ENCODE data around the gene IQCF2. TPM values are rescaled to one million over a fixed set of nuclear protein-coding genes. Genes with fewer than 3 reads are reported as not detected.
"Not testable (repeated sequence)": the region's sequence is repeated elsewhere in the genome, so short reads cannot be mapped to it uniquely, and the experiment has no call there.

IQCF2 gene
- total RNA-seq, 1 donor = not detected

GRCh38 chr3:51819151-51819550 is 42.3 kb upstream of the IQCF2 start:
- TF ChIP-seq CTCF (IDR thresholded peaks at IDR 0.05; ENCODE audit: insufficient read depth, low read depth, low read length) = no peak
- H3K4me3 ChIP-seq (ENCODE audit: low read depth, low read length) = no peak overlapping the region
- DNase-seq (ENCODE audit: low read depth) = no peak

GRCh38 chr3:51819709-51820406 is 41.6 kb upstream of the IQCF2 start:
- TF ChIP-seq CTCF (IDR thresholded peaks at IDR 0.05; ENCODE audit: insufficient read depth, low read depth, low read length) = peak; percentile 19
- no peak overlapping the region for H3K4me3 ChIP-seq (ENCODE audit: low read depth, low read length)
- DNase-seq (ENCODE audit: low read depth) = no peak

GRCh38 chr3:51828297-51828696 is 33.1 kb upstream of the IQCF2 start:
- H3K4me3 ChIP-seq (ENCODE audit: low read depth, low read length) = no peak overlapping the region
- TF ChIP-seq CTCF (IDR thresholded peaks at IDR 0.05; ENCODE audit: insufficient read depth, low read depth, low read length) = no peak
- DNase-seq (ENCODE audit: low read depth) = no peak

- TF ChIP-seq CTCF (IDR thresholded peaks at IDR 0.05; ENCODE audit: insufficient read depth, low read depth, low read length) = no peak
- no peak overlapping the region for H3K4me3 ChIP-seq (ENCODE audit: low read depth, low read length)
- DNase-seq (ENCODE audit: low read depth) = no peak
Observed at GRCh38 chr3:51830345-51830744, 31.1 kb upstream of the IQCF2 start.

- no peak overlapping the region for H3K4me3 ChIP-seq (ENCODE audit: low read depth, low read length)
- TF ChIP-seq CTCF (IDR thresholded peaks at IDR 0.05; ENCODE audit: insufficient read depth, low read depth, low read length) = no peak
- DNase-seq (ENCODE audit: low read depth) = no peak
Observed at GRCh38 chr3:51830836-51831385, 30.5 kb upstream of the IQCF2 start.

- no peak overlapping the region for H3K4me3 ChIP-seq (ENCODE audit: low read depth, low read length)
- DNase-seq (ENCODE audit: low read depth) = no peak
- no peak for TF ChIP-seq CTCF (IDR thresholded peaks at IDR 0.05; ENCODE audit: insufficient read depth, low read depth, low read length)
Observed at GRCh38 chr3:51836606-51837005, 24.8 kb upstream of the IQCF2 start.

GRCh38 chr3:51845129-51845528 is 16.3 kb upstream of the IQCF2 start:
- DNase-seq (ENCODE audit: low read depth) = no peak
- TF ChIP-seq CTCF (IDR thresholded peaks at IDR 0.05; ENCODE audit: insufficient read depth, low read depth, low read length) = no peak
- no peak overlapping the region for H3K4me3 ChIP-seq (ENCODE audit: low read depth, low read length)

GRCh38 chr3:51855411-51855810 is 6.0 kb upstream of the IQCF2 start:
- H3K4me3 ChIP-seq (ENCODE audit: low read depth, low read length); DNase-seq (ENCODE audit: low read depth): not testable (repeated sequence)

Data from fibroblast of villous mesenchyme (primary cell).